ENCODE measurements around the gene ARID4B. TPM values are rescaled to one million over a fixed set of nuclear protein-coding genes. Genes with fewer than 3 reads are reported as not detected.

ARID4B gene
- polyA plus RNA-seq, 1 donor (not counting 4 experiments of a cell fraction or from before 2014, with no cell fraction given): 12.7 TPM

DNA sequence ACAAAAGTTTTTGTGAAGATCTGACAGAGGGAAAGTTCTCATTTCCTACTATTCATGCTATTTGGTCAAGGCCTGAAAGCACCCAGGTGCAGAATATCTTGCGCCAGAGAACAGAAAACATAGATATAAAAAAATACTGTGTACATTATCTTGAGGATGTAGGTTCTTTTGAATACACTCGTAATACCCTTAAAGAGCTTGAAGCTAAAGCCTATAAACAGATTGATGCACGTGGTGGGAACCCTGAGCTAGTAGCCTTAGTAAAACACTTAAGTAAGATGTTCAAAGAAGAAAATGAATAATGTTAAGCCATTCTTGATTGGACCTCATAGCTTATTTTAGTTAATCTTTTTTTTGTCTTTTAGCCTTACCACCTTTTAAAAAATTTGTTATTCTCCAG, 14.5 kb upstream of the ARID4B start:
- Histone ChIP-seq H3K27me3 (ENCODE audit: control insufficient read depth, extremely low read depth, insufficient read depth, low read length) (no peaks in the 10 kb centered on the region), H3K9ac (ENCODE audit: control insufficient read depth, extremely low read depth, insufficient read depth, low read length) (no peak overlapping the region), H2AFZ (ENCODE audit: control insufficient read depth, low read length) (no peak overlapping the region), H3K79me2 (ENCODE audit: control insufficient read depth, insufficient read depth, low read length) (no peaks in the 10 kb centered on the region), H3K4me1 (ENCODE audit: control insufficient read depth, extremely low read depth, insufficient read depth, low read length) (no peaks in the 10 kb centered on the region), H3K27ac (ENCODE audit: control insufficient read depth, insufficient read depth, low read length) (no peak overlapping the region), H3K4me2 (ENCODE audit: control insufficient read depth, extremely low read depth, insufficient read depth, low read depth, low read length) (no peak overlapping the region), H3K36me3 (ENCODE audit: control insufficient read depth in 2 of 2, extremely low read depth in 1 of 2, insufficient read depth in 2 of 2, low read length in 2 of 2) (peaks cover 3 to 4% of the 10 kb centered on the region in 2 experiments), H3K9me1 (ENCODE audit: control insufficient read depth, extremely low read depth, insufficient read depth, low read length) (no peaks in the 10 kb centered on the region), H4K20me1 (ENCODE audit: control insufficient read depth, extremely low read depth, insufficient read depth, low read length) (no peaks in the 10 kb centered on the region), H3K4me3 (ENCODE audit: control insufficient read depth in 2 of 3, extremely low read depth in 1 of 3, insufficient read depth in 2 of 3, low read depth in 1 of 3, low read length in 3 of 3) (no peak overlapping the region), H3K9me3 (ENCODE audit: control insufficient read depth, low read depth, low read length) (no peaks in the 10 kb centered on the region)
- FAIRE-seq: no peak
- no peak for DNase-seq (ENCODE audit: low read depth, low spot score)
- dilution Hi-C loops (cut with MboI; ENCODE audit: extremely low pct_ligation_motif_present, low sequenced_read_pairs): no loop called here
- no peak for TF ChIP-seq EZH2 (IDR thresholded peaks at IDR 0.05; ENCODE audit: low read length)
- TF ChIP-seq, protein P1, sequence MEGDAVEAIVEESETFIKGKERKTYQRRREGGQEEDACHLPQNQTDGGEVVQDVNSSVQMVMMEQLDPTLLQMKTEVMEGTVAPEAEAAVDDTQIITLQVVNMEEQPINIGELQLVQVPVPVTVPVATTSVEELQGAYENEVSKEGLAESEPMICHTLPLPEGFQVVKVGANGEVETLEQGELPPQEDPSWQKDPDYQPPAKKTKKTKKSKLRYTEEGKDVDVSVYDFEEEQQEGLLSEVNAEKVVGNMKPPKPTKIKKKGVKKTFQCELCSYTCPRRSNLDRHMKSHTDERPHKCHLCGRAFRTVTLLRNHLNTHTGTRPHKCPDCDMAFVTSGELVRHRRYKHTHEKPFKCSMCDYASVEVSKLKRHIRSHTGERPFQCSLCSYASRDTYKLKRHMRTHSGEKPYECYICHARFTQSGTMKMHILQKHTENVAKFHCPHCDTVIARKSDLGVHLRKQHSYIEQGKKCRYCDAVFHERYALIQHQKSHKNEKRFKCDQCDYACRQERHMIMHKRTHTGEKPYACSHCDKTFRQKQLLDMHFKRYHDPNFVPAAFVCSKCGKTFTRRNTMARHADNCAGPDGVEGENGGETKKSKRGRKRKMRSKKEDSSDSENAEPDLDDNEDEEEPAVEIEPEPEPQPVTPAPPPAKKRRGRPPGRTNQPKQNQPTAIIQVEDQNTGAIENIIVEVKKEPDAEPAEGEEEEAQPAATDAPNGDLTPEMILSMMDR (optimal IDR thresholded peaks at IDR 0.05 in 1 of 3, IDR thresholded peaks at IDR 0.05 in 1 of 3, conservative IDR thresholded peaks at IDR 0.05 in 1 of 3; ENCODE audit: extremely low read depth in 1 of 3, insufficient read depth in 2 of 3, low read length in 3 of 3): no peak

DNA sequence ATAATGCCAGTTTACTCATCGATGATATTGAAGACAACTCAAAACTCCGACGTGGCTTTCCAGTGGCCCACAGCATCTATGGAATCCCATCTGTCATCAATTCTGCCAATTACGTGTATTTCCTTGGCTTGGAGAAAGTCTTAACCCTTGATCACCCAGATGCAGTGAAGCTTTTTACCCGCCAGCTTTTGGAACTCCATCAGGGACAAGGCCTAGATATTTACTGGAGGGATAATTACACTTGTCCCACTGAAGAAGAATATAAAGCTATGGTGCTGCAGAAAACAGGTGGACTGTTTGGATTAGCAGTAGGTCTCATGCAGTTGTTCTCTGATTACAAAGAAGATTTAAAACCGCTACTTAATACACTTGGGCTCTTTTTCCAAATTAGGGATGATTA, 14.1 kb upstream of the ARID4B start:
- H3K79me2 ChIP-seq (ENCODE audit: control insufficient read depth, insufficient read depth, low read length): no peaks in the 10 kb centered on the region
- H3K9me3 ChIP-seq (ENCODE audit: control insufficient read depth, low read depth, low read length): no peaks in the 10 kb centered on the region
- H3K27ac ChIP-seq (ENCODE audit: control insufficient read depth, insufficient read depth, low read length): no peak overlapping the region
- FAIRE-seq (no peak), DNase-seq (ENCODE audit: low read depth, low spot score) (no peak)
- no peak overlapping the region for H2AFZ ChIP-seq (ENCODE audit: control insufficient read depth, low read length)
- H4K20me1 ChIP-seq (ENCODE audit: control insufficient read depth, extremely low read depth, insufficient read depth, low read length): no peaks in the 10 kb centered on the region
- H3K4me3 ChIP-seq (ENCODE audit: control insufficient read depth in 2 of 3, extremely low read depth in 1 of 3, insufficient read depth in 2 of 3, low read depth in 1 of 3, low read length in 3 of 3): no peak overlapping the region
- H3K9me1 ChIP-seq (ENCODE audit: control insufficient read depth, extremely low read depth, insufficient read depth, low read length): no peaks in the 10 kb centered on the region
- TF ChIP-seq EZH2 (IDR thresholded peaks at IDR 0.05; ENCODE audit: low read length): no peak
- TF ChIP-seq, protein P1 (optimal IDR thresholded peaks at IDR 0.05 in 1 of 3, IDR thresholded peaks at IDR 0.05 in 1 of 3, conservative IDR thresholded peaks at IDR 0.05 in 1 of 3; ENCODE audit: extremely low read depth in 1 of 3, insufficient read depth in 2 of 3, low read length in 3 of 3): no peak
- dilution Hi-C loops (cut with MboI; ENCODE audit: extremely low pct_ligation_motif_present, low sequenced_read_pairs): no loop called here
- H3K36me3 ChIP-seq (ENCODE audit: control insufficient read depth in 2 of 2, extremely low read depth in 1 of 2, insufficient read depth in 2 of 2, low read length in 2 of 2): peaks cover 3 to 4% of the 10 kb centered on the region in 2 experiments
- H3K4me1 ChIP-seq (ENCODE audit: control insufficient read depth, extremely low read depth, insufficient read depth, low read length): no peaks in the 10 kb centered on the region
- no peaks in the 10 kb centered on the region for H3K27me3 ChIP-seq (ENCODE audit: control insufficient read depth, extremely low read depth, insufficient read depth, low read length)
- no peak overlapping the region for H3K4me2 ChIP-seq (ENCODE audit: control insufficient read depth, extremely low read depth, insufficient read depth, low read depth, low read length)
- no peak overlapping the region for H3K9ac ChIP-seq (ENCODE audit: control insufficient read depth, extremely low read depth, insufficient read depth, low read length)

Measured in keratinocyte (primary cell).